Measurements from ENCODE around the gene ACKR2.

The ACKR2 gene

GRCh38 chr3:42856544-42856943, 47.3 kb downstream of the ACKR2 start:
- POLR2A ChIA-PET (ENCODE audit: low non-redundant PET): no interaction called here
- DNase-seq (ENCODE audit: low spot score): no peak
- CTCF ChIA-PET: interaction anchor here (0.6 kb wide), 1 partner anchor 280 kb away, joined by 3 read pairs; no protein-coding TSS in a partner anchor
- no peak for TF ChIP-seq CTCF (conservative IDR thresholded peaks at IDR 0.05; ENCODE audit: low read depth)
- no peak overlapping the region for H3K27ac ChIP-seq

- ChIA-PET CTCF (interaction anchor here (0.5 to 0.6 kb wide), 2 partner anchors 374 to 894 kb away, joined by 3 read pairs; no protein-coding TSS in a partner anchor), POLR2A (ENCODE audit: low non-redundant PET) (no interaction called here)
- DNase-seq (ENCODE audit: low spot score): no peak
- TF ChIP-seq CTCF (conservative IDR thresholded peaks at IDR 0.05; ENCODE audit: low read depth): no peak
- H3K27ac ChIP-seq: no peak overlapping the region
These were observed 55.2 kb downstream of the ACKR2 start for GRCh38 chr3:42864321-42864950.

- ChIA-PET CTCF (interaction anchor here (0.6 kb wide), 1 partner anchor 375 kb away, joined by 3 read pairs; no protein-coding TSS in a partner anchor), POLR2A (ENCODE audit: low non-redundant PET) (no interaction called here)
- TF ChIP-seq CTCF (conservative IDR thresholded peaks at IDR 0.05; ENCODE audit: low read depth): no peak
- no peak overlapping the region for H3K27ac ChIP-seq
- no peak for DNase-seq (ENCODE audit: low spot score)
These were observed 56.0 kb downstream of the ACKR2 start for GRCh38 chr3:42865256-42865655.

GRCh38 chr3:42867138-42867537, 57.9 kb downstream of the ACKR2 start:
- CTCF ChIA-PET: interaction anchor here (0.6 kb wide), 1 partner anchor 37 kb away, joined by 3 read pairs; no protein-coding TSS in a partner anchor
- DNase-seq (ENCODE audit: low spot score): no peak
- TF ChIP-seq CTCF (conservative IDR thresholded peaks at IDR 0.05; ENCODE audit: low read depth): no peak
- no peak overlapping the region for H3K27ac ChIP-seq
- POLR2A ChIA-PET (ENCODE audit: low non-redundant PET): no interaction called here

GRCh38 chr3:42868841-42869240, 59.6 kb downstream of the ACKR2 start:
- ChIA-PET CTCF (interaction anchor here (0.5 kb wide), 1 partner anchor 39 kb away, joined by 5 read pairs; no protein-coding TSS in a partner anchor), POLR2A (ENCODE audit: low non-redundant PET) (no interaction called here)
- TF ChIP-seq CTCF (conservative IDR thresholded peaks at IDR 0.05; ENCODE audit: low read depth): no peak

GRCh38 chr3:42871592-42872196, 62.4 kb downstream of the ACKR2 start:
- no peak for DNase-seq (ENCODE audit: low spot score)
- CTCF ChIA-PET: no interaction called here
- POLR2A ChIA-PET (ENCODE audit: low non-redundant PET): no interaction called here
- no peak overlapping the region for H3K27ac ChIP-seq
- no peak for TF ChIP-seq CTCF (conservative IDR thresholded peaks at IDR 0.05; ENCODE audit: low read depth)

More at GRCh38 chr3:42868841-42869240, 59.6 kb downstream of the ACKR2 start:
- no peak for DNase-seq (ENCODE audit: low spot score)
- no peak overlapping the region for H3K27ac ChIP-seq
